ENCODE data around the gene RASL12.

- TF ChIP-seq CTCF (IDR thresholded peaks at IDR 0.05) (no peak), POLR2A (IDR thresholded peaks at IDR 0.05) (no peak)
These were observed 4.2 kb upstream of the RASL12 start for GRCh38 chr15:65072027-65072426.

Data from esophagus squamous epithelium (tissue), 4 donors.